Measurements from ENCODE around the gene SLC22A5.

The SLC22A5 gene

DNA sequence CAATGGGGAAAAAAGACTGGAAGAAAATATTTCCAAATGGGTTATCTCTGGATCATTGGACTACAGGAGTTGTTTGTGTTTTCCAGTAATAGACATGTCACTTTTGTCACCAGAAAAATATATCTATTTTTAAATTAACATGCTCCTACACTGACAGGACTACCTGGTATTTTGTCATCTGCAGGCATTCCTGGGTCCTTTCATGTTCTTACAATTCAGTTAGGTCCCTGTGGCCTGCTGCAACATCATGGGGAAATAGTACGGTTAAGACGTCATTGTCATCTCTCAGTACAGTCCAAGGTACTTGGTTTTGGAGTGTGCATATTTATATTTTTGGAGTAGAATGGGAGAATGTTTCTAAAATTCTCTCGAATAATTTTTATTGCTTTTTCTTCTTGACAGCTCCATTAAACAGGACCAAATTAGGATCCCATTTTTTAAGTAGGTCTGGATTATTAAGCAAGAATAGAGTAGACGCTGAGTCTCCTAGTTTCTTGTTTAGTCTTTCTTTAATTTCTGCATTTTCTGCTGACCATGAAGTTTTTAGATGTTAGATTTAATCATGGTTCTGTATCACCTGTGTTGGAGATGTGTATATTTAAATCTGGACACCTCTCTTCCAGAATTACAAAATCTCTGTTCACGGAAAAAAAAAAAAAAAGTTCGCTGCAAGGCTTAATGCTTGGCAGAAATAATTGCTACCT lies 46.9 kb downstream of the SLC22A5 start:
- no peak for DNase-seq

DNA sequence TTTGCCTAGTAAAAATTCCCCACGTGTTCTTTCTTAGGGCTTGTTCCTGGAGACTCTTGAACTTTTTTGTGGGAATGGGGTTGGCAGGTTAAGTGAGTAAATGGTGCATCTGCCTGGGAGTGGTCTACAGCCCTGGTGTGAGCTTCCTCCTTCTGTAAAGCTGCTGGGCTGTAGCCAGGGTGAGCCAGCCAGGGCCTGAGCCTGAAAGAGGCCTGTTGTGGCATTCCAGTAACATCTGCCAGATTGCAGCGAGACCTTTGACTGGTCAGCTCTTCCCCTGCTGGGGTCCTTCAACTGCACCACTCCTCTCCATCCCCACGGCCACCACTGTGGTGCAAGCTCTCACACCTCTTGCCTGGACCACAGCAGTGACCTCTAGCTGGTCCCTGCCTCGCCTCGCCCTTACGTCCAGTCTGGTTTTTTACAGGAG lies 47.5 kb downstream of the SLC22A5 start:
- DNase-seq, result no peak

DNA sequence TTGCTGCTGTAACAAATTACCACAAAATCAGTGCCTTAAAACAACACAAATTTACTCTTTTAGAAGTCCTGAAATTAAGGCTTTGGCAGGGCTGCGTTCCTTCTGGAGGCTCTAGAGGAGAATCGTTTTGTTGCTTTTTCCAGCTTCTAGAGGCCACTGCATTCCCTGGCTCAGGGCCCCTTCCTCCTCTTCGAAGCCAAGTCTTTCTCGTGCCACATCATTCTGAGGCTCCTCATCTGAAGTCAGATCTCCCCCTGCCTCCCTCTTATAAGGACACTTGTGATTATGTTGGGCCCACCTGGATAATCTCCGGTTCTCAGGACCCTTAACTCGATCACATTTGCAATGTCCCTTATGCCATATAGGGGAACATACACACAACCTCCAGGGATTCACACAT lies 48.0 kb downstream of the SLC22A5 start:
- no peak for DNase-seq

DNA sequence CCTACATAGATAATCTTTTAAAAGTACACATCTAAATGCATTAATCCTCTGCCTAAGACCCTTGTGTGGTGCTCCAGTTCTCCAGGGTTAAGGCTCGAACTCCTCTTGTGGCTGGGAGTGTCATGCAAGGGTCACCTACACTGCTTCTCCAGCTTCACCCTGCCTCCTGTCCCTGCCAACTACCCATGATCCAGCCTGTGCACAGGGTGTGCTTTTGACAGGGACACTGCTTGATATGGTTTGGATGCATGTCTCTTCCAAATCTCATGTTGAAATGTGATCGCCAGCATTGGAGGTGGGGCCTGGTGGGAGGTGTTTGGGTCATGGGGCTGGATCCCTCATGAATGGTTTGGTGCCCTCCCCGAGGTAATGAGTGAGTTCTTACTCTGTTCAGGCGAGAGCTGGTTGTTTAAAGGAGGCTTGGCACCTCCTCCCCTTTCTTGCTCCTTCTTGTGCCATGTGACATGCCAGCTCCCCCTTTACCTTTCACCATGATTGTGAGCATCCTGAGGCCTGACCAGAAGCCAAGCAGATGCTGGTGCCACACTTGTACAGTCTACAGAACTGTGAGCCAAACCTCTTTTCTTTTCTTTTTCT lies 48.5 kb downstream of the SLC22A5 start:
- DNase-seq, result no peak

DNA sequence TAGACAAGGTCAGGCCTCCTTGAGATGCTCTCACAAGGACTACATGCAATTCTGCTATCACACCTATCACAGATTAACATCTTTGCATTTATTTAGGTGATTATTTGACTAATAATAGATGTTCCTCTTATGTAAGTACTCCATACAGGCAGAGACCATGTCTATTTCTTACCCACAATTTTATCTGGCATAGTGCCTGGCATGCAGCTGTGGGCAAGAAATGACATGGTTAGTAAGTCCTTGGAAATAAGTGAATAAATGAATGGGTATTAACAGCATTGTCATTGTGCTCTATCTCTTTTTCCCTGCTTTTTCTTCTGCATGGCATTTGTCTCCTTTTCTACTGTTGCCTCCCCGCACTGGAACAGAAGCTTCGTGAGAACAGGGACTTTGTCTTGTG lies 49.4 kb downstream of the SLC22A5 start:
- DNase-seq, result no peak

DNA sequence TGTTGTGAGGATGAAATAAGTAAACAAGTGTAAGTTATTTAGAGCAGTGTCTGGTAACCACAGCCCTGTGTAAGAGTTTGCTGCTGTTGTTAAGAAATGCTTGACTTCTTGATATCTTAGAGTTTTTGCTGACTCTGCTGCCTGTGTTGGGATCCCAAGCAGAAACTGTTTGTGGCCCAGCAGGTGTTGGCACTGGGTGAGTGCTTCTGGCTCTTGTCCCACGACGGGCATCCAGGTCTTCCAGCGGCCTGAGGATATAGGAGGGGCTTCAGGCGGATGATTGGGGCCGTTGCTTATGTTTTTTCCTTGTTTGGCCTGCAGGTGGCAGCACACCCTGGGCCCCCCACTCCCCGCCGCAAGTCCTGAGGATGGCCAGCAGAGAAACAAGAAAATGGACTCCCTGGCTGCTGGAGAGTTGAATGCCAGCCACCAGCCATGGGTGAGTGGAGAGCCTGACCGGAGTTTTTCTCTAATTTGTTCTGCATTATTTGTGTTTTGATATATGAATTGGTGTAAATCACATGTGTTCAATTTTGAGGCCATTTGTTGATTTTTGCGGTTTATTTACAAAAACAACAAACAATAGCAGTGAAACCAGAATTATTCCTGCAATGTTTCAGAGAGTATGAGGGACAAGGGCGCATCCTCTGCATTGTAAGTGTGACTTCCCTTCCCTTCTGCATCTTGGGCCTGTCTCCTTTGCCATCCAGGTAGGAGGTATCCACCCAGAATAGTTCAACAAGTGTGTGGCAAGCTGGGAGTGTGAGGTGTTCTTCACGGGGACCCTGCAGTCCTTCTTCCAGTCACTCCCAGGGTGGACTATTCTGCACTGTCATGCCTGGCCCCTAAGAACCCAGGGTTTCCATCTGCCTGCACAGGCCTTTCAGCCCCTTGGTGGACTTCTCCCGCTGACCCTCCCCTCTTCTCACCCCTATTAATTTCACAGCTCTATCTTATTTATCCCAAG lies 50.3 kb downstream of the SLC22A5 start:
- DNase-seq, result peak; percentile 42

DNA sequence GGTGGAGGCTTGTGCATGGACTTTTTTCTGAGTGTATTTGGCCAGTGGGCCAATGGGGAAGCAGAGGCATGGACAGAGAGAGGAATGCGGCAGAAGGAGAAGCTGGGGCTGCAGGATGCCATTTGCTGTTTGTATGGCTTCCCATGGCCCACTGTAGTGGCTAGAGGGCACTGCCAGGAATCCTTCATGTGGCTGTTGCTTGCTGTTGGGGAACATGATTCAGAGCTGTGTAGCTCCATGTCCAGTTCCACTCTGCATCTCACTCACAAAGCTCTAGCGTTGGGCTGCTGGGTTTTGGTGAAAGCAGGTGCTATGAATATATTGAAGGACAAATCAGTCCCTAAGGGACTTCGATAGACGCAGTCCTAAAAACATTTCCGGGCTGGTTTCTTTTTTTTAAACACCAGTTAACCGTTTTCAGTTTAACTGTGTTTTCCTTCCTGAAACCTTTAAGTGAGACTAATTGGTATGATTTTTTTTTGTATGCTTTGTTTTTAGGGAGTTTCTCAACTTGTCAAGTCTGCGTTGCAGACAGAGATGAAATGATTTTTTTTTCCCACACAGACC lies 51.3 kb downstream of the SLC22A5 start:
- DNase-seq, result no peak

DNA sequence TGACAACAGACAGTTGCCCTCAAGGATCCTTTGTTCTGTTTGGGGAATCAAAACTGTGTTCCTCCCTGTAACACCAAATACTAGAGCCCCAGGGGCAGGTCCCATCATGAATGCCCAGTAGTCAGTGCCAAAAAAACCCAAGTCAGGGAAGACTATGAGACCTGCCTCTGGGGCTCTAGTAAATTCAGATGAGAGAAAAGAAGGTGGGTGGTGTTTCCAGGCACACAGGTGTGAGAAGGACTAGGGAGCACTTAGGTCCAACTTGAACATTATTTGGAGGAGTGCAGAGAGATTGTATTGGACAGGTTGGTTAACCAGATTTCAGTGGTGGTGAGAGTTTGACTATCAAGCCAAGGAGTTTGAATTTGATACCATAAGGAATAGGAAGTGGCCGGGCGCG lies 52.0 kb downstream of the SLC22A5 start:
- DNase-seq, result no peak

DNA sequence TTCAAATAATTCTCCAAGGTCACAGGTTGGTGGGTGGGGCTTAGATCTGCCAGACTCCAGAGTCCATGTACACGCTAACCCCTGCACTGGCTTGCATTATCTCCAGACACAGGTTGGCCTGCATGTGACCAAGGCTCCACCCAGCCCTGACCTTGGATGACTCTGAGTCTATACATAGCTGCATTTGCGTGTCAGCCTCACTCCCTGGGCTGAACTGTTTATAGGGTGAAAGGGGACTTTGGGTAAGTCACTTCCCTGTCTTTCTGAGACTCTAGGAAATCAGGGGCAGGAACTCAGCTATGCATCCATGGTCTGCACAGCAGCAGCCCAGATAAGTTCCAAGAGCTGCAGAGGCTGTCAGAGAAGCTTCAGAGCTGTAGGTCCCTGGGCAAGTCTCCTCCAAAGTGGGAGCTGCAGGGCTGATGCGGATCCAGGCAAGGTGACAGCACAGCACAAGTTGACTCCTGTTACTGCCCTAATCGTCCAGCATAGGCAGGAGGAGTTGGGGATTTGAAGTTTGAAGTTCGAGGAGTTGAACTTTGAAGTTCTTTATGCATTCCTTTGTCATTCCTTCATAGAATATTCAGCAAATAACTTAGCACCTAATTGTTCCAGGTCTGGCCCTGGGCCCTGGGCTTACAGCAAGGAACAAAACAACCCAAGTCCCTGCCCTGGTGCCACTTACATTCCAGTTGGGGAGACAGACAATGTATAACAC lies 53.4 kb downstream of the SLC22A5 start:
- DNase-seq, result no peak

DNA sequence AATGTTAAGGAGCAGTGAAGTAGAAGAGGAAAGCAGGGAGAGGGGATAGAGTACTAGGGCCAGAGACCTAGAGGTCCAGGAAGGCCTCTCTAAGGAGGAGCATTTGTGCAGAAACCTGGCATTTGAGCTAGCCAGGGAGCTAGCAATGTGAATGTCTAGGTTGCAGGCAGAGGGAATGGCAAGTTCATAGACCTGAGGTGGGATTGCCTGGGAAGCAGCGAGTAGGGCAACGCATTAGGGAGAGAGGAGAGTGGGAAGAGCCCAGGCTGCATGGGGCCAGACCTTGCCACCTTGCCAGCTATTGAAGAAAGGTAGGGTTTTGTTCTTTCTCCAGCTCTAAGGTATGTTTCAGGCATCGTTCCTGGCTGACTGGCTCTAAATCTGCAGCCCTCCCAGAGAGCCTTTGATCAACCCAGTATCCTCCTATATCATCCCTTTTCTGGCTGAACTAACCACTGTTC lies 54.0 kb downstream of the SLC22A5 start:
- no peak for DNase-seq

DNA sequence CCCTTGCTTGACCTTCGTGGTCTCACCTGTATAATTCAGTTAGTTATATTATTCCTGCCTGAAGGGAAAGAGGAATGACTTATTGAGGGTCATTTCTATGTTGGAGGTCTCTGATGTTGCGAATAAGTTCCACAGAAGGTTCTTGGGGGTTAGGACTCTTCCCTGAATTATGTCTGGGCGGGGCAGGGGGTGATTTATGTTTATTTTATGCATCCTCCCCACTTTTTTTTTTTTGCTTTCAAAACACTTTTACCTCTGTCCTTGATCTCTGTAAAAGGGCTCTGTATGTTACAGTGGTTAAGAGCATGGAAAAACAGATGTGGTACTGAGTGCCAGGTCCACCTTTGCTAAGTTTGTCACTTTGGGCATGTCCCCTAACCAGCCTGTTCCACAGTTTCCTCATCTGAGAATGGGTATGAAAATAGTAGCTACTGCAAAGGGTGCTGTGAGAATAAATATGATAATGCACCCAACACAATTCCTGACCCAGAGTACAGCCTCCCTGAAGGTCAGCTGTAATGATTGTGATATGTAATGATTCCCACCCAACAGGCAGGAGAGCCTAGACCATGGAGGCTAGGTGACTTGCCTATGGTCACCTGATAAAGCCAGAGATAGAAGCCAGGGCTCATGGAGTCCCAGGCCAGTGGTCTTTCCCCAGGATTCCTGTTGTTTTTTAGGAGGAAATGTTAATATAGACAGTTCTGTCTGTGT lies 54.8 kb downstream of the SLC22A5 start:
- DNase-seq, result no peak

DNA sequence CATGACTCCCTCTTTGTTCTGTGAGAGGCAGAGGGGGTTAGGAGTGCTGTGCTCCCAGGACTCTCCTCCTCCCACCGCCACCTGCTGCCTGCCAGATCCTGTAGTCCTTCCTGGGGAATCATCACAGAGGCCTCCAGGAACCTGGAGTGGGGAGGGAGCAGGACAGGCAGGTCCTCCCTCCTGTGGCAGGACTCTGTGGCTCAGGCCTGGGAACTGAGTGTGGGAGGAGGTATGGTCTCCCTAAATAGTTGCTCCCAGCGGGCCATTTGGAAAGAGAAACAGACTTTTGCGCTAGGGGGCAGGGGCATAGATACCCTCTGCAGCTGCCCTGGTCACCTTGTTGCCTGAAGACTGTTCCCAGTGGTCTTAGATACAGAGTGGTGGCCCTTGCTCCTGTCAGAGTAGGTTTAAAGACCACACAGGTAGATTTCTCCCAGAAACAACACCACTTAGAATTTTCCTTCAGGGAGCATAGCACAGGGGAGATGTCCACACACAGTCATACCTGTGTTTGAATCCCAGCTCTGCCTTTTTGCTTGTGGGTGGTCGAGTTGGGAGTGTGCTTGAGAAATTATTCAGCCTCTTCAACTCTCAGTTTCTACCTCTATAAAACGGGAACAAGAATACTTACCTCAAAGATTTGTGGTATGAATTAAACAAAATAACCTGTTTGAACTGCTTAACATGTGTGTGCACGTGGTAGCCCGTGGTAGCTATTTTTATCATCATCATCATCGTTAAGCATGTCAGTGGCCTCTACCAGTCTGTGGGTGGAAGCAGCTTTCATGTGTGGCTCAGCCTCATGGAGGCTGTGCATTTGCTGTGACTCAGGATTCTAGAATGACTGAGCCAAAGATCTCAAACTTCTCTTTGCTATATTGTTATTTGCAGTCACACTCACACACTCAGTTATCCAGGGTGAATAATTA lies 55.8 kb downstream of the SLC22A5 start:
- peak; percentile 55 for DNase-seq

DNA sequence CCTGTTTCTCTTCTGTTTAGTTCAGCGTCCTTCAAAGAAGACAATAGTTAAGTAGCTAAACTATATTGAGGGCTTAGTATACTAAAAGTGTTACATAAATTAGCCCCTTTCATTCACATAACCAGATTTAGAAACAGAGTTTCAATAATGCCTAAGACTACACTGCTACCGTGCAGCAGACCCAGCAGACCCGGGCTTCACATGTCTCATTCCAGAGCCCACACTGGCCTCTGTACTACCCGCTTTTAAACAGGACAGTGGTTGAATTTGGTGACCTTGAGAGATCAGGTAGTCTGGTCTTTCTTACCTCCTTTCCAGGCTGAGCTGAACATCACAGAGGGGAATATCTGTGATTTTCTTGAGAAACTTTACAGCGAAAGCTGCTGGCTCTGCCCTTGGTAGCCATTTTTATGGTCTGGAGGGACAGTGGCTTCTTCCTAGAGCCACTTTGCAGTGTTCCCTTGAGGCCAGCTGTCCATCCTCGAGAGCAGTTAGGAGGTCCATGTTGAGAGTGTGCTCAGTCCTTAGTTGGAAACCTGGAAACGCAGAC lies 56.5 kb downstream of the SLC22A5 start:
- no peak for DNase-seq

DNA sequence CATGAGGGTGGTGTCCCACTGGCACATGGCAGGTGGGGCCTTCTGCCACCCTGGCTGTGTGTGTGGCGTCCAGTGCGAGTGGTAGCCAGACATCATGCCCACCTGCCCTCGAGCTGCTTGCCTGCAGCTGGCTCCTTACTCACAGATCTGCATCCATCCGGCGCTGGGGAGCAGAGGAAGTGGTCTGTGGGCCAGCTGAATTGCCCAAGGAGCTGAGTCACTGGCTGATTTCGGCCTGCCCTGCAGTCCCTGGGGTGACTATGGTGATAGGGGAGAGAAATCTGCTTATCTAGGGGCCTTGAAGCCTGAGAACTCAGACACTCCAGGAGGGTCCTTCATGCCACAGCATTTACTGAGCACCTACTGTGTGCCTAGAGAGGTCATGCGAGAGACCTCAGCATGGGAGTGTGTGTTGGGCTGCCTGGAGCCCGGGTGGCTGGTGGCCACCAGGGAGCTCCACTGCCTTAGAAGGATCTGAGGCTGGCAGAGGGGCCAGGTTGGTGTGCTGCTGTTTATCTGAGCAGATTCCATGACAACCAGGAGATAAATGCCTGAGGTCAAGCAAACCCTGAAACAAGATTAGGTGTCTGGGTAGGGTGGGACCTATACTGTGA lies 57.1 kb downstream of the SLC22A5 start:
- DNase-seq, result peak; percentile 29

DNA sequence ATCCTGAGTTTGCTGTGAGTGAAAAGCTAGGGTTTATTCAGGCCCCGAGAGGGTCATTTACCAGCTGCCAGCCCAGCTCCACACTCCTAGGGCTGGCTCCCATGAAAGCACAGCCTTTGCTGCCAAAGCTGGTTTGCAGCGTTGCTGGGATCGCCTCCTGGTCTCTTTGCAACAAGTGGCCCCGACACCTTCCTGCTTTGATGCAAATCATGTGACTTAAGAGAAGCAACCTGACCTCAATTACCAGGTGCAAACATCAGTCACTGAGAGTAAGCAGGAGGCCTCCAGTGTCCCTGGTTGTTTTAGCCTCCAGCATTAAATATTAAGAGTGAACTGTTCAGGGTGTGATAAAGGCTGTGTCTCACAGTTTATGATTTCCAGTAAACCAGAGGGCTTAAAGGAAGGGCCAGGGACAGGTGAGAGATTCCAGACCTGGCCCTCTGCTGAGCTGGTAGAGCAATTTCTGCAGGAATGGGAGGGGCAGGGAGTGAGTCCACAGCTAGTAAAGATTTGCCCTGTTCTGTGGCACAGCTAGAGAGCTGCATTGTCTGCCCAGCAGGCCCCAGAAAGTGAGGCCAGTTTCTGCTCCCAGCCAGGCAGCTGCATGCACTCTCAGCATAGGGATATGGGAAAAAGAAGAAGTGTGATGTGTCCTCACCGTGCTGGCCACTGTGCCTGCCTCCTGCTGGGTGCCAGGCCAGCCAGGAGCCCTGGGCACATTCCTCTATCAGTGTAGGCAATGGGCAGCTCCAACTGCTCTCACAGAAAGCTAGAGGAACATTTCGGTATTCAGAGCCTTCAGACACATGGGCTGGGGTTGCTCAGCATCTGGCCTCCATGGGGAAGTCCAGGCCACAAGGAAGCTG lies 58.0 kb downstream of the SLC22A5 start:
- peak; percentile 34 for DNase-seq

DNA sequence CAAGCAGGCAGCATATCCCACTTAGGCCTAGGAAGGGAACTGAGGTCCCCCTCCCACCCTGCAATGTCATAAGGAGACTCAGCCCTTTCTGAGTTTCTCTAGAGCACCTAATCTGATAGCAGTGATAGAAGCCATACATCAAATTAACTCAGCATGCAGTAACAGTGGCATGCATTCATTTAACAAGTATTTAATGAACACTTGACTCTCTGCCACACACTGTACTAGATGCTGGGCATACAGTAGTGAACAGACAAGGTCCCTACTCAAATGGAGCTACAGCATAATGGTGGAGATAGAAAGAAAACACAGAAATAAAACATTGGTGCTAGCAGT lies 58.6 kb downstream of the SLC22A5 start:
- DNase-seq, result no peak

DNA sequence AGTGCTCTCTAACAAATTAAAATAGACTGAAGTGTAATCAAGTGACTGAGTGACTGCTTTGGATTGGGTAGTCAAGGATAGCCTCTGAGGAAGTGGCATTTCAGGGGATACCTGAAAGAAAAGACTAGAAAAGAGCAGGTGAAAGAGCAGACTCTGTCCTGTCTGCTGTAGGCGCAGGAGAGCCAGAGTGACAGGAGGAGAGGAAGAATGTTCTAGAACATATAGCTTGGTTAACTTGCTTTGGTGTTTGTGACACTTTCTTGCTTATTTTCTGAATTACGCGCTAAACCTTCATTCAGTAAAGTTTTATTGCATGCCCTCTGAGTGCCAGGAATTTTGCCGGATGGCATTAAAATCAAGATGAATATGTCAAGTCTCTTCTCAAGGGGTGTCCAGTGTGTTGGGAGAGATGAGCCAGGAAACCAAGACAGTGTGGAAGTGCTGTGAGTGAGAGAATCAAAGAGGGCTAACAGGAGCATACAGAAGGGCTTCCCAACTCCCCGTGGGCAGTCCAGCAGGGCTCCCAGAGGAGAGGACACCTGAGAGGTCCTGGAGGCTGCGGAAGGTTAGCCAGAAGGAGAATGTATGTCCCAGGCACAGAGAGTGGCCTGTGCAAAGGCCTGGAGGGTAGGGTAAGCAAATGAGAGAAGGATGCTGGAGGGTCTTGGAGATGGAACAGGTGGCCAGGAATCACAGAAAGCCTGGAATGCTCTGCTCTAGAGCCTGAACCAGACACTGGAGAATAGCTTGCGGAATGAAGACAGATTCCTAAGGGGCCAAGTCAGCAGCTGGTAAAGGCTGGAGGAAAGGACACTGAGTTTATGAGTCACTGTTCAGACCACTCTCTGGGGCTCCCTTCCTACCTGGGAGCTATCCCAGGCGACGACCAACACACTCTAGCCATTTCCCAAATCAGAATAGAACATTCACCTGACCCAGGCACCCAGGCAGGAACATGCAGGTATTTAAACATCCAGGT lies 59.3 kb downstream of the SLC22A5 start:
- no peak for DNase-seq
